ENCODE measurements around the gene GPC4.
"Not testable (repeated sequence)": the region's sequence is repeated elsewhere in the genome, so short reads cannot be mapped to it uniquely, and the experiment has no call there.

GPC4 gene

DNA sequence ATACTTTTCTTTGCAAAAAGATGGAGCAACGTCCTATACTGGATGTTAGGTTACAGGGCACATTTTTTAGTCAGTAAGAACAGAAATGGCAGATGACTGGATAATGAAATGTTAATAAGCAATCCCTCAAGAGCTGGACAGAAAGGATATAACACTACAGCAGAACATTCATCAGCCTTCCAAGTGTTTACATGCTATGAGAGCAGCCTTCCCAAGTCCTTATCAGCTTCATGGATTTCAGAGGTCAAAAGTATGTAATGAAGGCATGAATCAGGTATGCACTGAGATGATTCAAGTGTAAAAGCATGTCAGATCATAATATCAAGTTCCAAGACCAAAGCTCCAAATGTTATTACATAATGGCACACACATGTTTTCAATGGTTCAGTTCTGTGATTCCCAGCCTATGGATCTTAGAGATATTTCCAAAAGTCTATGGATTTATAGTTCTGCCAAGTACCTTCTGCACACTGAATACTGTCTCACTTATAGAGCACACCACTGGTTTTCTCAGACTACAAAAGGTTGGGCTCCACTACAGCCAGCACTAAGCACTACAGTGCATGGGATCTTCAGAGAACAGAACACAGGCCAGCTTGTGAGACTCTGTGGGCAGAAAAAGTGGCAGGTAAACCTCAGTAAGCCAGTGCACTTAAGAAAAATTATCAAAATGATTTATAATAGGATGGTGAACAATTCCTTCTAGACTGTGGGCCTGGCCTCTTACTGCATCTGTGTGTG lies 49.2 kb downstream of the GPC4 start:
- DNase-seq = no peak

DNA sequence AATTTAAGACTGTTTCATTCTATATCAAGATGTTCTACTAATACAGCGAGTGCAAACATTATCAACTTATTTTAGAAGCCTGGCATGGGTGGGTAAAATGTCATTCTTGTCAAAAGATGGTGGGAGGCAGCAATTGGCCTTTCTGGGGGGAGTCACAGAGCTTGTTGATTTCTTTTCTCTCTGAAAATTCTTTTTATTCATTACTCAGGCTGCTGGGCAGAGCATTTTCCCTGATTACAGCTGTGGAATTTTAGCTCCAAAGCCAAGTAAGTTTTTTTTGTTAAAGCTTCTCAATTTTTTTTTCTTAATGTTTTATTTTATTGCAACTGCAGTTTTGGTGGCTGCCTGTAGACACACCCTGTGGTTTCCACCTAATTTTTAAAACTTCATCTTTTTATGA lies 50.4 kb downstream of the GPC4 start:
- DNase-seq = no peak

DNA sequence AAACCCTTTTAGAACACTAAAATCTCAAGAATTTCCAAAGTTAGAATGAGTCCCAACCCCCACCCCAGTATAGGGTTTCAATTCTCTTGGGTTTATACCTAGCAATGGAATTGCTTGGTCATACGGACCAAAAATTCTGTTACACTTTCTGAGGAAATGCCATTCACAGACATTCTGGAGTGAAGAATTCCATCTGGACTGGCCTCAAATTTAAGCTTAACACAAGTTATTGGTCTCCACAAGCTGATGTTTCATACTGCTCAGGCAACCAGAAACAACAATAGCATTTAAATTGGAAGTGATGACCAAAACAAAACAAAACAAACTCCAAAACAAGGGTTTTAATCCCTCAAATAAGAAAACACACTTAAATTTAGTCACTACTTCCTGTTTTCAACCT lies 51.1 kb downstream of the GPC4 start:
- DNase-seq = no peak

DNA sequence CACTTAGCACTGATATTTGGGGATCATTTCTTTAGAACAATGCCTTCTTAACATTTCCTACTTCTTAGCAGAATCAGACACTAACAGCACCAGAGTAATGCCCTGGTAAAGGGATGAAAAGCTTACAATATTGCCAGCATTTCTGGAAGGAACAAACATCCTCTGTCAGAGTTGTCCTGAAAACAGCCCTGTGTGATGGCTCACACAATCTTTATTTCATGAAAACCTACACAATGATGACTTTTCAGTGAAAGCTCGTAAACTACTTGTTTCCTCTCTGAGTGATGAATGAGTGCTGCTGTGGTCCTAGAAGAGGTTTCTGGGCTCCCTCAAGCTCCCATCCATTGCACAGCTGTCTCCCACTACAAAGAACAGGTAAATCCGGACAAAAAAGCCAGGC lies 52.8 kb downstream of the GPC4 start:
- no peak for DNase-seq

DNA sequence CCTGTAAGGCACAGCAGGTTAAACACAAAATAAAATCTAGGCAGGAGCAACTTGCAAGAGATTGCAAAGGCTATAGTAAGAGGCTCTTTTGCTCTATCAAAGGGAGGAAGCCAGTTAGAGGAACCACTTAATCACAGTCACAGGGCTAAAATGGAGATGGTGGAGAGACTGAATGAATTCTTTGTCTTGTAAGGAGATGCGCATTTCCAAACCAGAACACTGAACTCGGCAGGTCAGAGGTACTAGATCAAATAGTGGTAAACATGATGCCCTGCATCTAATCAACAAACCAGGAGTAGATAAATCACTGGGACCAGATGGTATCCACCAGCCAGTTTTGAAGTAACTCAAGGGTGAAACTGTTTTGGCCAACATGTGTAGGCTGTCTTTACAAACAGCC lies 55.8 kb downstream of the GPC4 start:
- no peak for DNase-seq

DNA sequence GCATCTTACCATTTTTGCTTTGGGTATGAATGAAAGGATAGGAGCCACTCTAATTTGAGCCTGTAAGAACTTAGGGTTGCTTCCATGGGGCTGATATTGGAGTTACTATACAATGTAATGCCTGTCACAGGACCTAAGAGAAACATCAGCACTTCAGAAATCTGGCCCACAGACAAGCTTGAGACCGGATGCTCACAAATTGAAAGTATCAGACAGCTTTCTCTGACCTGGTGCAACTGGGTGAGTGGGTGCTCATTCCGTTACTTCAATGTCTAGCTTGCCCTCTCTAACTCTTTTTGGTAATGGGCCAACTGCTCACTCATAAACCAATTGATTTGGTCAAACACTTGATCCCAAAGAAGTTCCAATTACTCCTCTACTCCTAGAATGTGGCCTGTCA lies 62.1 kb downstream of the GPC4 start:
- DNase-seq = no peak

DNA sequence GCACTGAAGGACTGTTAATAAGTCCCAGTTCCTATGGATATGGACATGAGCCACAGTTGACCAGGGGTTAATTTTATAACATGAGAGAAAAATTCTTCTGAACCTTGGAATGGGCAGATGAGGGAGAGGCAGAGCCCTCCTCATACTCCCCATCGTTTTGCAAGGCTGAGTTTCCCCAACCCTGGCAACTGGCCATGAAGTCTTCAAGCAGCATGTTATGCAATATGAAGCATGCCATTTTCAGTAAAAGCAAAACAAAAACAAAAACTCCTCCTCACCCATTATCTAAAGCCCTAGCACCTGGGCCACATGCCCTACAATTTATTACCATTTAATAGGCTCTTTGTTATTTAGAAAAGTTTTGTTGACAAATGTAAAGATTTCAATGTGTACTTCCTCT lies 64.5 kb downstream of the GPC4 start:
- no peak for DNase-seq

DNA sequence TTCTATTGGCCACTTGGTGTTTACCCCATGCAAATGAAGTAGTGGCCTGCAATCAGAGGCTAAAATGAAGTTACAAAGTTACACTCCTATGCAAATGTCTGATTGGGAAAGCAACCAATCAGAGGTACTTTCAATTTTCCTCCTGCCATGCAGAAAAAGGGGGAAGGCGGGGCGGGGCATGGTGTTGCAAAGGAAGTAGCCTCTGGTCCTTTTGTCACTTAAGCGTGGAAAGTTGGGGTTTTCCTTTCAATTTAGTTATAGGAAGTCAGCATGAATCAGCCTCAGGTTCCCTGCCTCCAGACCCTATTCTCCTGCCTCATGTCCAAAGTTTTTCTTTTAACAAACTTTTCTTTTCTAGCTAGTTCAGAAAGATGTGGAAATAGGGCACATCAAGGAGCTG lies 69.3 kb downstream of the GPC4 start:
- no peak for DNase-seq

DNA sequence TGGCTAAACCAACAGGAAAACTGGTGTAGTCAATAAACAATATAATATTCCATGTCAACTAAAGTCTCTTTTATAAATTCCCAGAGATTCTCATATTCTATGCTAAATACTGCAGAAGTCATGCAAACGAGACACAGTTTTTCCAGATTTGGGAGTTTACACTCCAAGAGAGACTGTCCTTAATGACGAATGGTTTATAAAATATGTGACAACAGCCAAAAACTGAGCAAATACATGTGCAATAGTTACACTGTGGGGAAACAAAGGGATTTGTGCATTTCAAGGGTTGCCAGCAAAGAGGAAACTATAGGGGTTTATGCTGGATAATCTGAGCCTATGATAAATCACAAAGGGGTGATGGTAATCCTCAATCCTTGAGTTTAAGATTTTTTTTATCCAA lies 75.7 kb downstream of the GPC4 start:
- DNase-seq = no peak

DNA sequence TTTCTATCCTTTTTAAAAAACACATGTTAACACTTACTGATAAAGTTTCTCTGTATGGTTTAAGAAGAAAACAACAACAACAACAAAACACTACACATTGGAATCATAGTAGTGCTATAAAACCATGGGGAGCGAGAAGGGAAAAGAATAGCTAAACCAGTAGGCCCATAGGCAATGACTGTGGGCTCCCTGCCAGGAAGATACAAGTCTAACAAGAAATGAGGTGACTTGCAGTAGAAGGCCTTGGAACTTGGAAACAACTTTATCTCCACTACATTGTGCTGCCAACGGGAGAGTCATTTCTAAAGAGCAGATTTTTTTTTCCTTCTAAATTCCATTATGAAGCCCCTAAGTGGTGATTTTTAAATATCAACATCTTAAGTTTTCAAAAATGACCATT lies 78.0 kb downstream of the GPC4 start:
- DNase-seq = no peak

DNA sequence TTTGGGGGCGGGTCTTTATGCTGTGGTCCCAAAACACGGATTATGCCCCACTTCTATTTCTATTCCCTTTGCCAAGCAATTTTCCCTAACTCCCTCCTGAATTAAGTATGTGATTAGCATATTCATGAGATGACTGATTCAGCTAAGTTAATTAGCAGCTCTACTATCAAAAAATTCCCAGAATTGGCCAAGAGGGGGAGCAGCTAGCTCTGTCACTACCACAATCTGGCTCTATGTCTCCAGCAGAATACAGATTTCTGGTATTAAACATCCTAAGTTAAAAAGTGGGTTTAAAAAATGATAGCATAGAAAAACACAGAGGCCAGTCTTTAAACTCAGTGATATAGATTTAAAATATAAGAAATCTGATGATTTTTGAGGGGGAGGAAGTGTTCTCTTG lies 80.3 kb downstream of the GPC4 start:
- DNase-seq = peak; percentile 4

DNA sequence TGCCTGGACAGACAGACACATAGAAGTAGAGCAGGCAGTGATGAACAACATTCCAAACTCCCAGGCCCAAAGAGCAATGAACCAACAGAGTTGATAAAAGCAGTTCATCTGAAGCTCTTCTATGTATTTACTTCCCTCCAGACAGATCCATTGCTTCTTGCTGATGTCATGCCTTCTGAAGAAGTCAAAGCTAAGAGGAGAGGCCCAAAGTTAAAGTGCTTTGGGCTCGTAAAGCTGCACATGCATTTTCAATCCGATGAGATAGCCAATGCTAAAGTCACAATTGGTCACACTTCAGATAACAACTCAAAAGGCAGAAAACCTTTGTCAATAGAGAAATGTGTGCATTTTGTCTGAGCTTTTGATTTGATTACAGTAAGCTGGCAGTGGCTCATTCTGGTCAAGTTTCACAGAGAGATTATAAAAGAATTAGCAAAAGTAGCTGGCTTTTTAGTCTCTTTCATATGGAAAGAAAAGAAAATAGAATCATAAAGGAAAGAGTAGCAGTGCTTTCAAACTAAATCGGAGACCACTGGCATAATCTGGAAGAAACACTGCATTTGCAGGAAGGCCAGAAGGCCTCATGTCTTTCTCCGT lies 82.0 kb downstream of the GPC4 start:
- no peak for DNase-seq

DNA sequence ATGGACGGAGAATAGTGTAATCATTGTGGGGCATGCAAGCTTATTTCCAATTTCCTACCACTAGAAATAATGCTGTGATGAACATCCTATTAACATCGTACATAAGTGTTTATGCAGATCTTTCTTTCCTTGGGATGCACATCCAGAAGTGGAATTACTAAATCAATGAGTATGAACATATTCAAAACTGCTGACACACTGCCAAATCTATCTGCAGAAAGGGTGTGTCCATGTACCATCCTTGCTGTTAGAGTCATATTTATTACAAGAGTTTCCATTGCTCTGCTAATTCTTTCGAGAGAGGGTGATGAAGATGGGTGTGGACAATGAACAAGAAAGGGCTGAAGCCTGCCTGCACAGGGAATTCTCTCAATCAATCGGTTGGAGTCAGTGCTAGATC lies 82.6 kb downstream of the GPC4 start:
- no peak for DNase-seq

DNA sequence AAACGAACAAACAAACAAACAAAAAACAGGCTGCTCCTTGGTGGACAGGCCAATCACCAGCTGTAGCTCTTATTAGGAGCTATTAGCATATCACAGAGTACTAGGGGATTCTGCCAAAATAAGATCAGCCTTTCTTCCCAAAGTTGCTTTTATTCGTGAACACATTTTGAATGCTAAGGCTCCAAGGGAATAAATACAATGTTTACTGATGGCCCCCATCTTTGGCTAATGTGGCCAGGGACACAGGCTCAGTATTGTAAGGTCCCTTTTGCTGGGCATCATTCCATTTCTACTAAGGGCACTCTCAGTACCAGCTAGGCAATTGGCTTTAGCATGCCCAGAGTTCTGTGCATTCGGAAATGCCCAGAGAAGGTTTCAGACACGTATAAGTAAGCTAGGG lies 84.3 kb downstream of the GPC4 start:
- no peak for DNase-seq

DNA sequence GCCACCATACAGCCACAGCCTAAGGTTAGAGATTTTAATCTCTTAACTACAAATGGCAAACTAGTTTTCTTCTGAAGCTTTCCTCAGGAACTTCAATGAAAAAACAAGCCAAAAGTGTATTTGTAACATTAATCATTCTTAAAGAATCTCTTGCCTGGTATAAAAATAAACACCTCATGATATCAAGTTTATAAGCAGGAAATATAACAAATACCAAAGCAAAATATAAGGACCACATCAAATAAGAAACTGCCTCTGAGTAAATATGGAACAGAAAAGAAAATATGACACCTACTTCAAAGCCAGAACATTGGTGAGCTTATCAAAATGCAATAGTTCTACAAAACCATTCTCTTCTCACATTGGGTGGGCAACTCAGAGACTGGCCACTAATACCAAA lies 89.9 kb downstream of the GPC4 start:
- DNase-seq = no peak

DNA sequence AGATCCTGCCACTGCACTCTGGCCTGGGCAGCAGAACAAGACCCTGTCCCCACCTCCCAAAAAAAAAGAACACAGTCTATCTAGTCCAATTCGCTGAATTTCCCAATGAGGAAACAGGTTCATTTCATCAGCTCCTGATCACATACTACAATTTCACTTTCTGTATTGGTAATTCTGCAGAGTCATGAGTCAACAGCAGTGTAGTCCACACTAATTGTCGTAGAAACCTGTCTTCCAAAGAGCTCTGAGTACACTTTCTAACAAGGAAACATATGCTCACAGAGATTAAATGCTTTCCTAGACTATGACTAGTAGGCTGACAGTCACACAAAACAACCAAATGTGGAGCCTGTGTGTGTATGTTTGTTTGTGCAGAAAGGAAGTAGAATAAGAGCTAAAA lies 91.9 kb downstream of the GPC4 start:
- no peak for DNase-seq

DNA sequence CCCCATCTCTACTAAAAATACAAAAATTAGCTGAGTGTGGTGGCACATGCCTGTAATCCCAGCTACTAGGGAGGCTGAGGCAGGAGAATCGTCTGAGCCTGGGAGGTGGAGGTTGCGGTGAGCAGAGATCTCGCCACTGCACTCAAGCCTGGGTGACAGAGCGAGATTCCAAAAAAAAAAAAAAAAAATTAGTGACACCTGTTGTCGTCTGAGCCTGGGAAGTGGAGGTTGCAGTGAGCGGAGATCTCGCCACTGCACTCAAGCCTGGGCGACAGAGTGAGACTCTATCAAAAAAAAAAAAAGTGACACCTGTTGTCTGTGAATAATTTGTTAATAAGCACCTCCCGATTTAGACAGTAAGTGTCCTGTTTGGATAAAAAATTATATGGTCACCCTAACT lies 93.0 kb downstream of the GPC4 start:
- DNase-seq = not testable (repeated sequence)

DNA sequence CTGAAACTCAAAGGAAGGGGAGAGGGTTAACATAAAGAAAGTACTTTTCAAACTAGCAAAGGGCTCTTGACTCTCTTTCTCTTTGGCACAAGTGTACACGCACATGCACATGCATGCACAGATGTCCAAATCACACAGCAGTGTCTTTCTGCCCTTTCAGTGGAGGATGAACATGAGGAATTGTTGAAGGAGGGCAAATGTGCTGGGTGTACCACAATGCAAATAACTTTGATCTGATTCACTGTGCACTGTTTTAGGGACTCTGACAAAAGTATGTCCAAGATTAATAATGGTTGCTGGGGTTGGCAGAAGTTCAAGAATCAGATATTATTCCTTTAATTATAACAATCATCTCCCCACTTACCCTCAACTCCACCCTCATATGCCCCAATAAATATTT lies 93.8 kb downstream of the GPC4 start:
- no peak for DNase-seq

DNA sequence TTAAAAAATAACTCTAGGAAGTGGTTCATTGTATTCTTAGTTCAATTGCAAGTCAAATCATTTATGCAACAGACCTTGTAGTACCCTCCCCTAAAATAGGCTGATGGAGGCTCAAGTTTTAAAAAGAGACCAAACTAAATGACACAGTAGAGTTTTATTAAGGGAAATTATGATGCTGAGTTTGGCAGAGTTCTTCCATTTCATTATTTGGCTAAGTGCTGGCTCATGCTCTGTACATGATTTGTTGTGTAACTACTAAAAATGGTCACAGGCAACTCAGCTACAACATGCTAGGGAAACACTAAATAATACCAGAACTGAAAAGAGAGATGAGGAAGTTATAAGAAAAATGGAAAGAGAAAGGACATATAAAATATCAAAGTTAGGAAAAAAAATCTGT lies 101.0 kb downstream of the GPC4 start:
- no peak for DNase-seq

DNA sequence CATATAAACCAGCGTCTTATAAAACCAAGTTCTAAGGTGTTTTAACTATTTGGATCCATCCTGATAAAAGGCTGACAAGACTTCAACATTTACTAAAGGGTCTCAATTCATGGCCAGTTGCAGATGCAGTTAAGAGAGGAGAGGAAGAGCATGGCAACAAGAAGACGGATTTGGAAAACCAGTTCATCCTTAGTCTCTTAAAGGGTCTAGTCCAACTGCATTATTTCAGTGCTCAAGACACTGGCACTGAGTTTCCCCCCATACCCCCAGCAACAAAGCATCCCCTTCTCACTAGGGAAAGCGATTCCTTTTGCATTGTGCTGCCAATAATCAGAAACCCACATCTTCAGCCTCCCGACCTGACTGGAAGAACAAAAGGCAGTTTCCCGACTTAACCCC lies 106.8 kb downstream of the GPC4 start:
- no peak for DNase-seq

DNA sequence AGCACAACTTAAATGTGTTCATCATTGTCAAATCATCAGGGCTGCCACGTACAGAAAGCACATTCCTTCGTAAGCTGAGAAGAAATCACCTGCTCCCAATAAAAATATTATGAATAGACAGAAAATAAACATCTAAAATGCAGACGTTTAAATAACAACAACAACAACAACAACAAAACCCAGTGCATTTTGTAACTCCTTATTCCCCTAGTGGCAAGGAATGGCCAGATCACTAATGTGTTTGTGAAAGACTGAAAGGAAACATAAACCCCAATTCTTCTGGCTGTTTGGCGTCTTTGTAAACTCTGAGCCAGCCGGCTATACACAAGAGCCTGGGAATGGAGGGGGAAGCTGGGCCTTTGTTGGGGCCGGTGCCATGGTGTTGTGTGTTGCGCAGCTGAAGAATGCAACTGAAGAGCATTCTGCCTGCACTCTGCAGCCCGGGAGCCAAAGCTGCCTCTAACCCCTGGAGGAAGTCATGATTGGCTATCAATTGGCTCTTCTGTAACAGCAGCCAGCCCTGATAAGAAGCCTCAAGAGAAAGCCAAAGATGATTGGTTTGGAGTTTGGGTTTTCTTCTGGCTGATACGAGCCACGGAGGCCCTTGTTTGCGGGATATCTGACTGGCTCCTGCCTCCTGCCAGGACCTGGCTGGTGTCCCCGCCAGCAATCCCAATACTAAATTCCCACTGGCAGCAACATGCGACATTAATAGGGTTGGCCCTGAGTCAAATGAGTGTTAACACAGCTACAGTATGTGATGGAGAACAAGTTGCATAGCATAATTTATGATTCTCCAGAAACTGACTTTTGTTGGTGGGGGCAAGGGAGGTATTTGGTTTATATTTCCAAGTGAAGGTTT lies 107.4 kb downstream of the GPC4 start:
- no peak for DNase-seq

DNA sequence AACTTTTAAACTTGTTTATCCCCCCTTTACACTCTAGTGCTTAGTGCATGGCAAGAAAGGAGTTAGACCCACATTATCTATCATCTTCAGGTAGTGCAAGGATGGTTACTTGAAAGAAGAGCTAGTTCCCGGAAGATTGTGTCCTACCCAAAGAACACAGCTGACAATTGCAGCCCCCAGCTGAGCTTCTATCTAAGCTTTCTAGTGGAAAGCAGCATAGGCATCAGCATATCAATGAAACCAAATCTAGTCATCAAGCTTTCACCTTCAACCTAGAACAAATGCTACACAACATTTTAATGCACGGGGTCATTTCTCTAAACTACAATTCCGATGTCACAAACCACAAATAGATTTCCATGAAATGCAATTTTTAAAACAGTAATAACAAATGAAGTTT lies 108.2 kb downstream of the GPC4 start:
- no peak for DNase-seq

DNA sequence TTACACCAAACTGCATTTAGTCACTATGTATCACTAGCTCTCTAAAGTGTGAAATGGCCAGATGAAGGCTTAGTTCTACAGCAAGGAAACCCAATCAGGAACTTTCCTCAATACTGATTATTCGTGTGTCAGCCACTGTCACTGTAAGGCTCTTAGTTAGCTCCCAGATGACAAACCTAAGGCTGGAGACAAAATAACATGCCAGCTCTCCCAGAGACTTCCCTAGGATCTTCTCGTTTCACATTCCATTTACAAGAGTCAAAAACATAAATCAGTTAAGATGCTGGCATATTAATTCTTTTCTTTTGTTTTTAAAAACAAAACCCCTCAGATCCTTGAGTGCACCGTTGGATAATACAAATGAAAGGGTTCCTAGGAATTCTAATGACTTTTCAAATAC lies 109.0 kb downstream of the GPC4 start:
- DNase-seq = no peak

DNA sequence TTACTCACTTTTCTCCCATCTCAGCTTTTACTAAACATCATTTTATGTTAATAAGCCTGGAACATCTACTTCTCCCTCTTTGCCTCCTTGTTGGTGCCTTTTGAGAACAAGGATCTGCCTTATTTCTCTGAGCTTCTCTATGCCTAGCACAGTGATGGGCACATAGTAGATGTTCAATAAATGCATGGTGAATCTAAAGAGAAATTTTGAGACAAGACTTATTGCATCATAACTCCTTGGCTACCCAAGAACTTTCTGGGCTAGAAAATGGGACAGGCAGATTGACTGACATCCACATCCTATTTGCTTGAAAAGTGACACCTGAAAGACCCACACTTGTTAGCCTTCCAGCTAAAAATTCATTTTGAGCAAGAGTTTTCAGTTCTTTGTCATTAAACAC lies 109.9 kb downstream of the GPC4 start:
- DNase-seq = no peak

Data from NCI-H524 treated with DMSO at 0.1 percent for 48 hours (cell line).